ENCODE measurements around the gene BBS4. TPM values are rescaled to one million over a fixed set of nuclear protein-coding genes. Genes with fewer than 3 reads are reported as not detected.
A peak's percentile ranks its signal among the peaks of the same experiment; 100 is the strongest.

Gene BBS4
- total and polyA plus RNA-seq, 12 donors = 6.8 to 18.0 (median 12.5) TPM

DNA sequence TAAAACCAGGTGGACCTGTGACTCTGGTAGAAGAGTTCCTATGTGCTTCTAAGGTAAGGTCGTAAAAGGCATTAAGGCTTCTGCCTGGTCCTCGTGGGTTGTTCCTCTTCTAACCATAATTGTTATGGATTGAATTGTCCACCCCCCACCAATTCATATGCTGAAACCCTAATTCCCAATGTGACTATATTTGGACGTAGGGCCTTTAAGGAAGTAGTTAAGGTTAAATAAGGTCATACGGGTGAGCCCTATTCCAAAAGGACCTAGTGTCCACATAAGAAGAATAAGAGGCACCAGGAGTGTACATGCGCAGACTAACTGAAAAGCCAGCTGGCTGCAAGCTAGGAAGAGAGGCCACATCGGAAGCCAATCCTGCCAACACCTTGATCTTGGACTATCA, 95.6 kb downstream of the BBS4 start:
- Histone ChIP-seq H3K27ac (peak overlapping the region in 1 of 10 donors; percentile 99), H3K27me3 (no peaks in the 10 kb centered on the region), H3K36me3 (peaks cover 0 to 35% (median 0%) of the 10 kb centered on the region in 9 donors), H3K4me3 (peak overlapping the region in 2 of 10 donors; percentile 99 to 100), H3K9me3 (no peaks in the 10 kb centered on the region), H3K4me1 (peaks cover 0 to 43% (median 24%) of the 10 kb centered on the region in 9 donors)
- no peak for ATAC-seq
- no peak for DNase-seq
- TF ChIP-seq CTCF (IDR thresholded peaks at IDR 0.05) = no peak
- 84 to 85% methylated on average over 6 of the region's 6 CpGs for WGBS, 2 donors
- intact Hi-C loops (cut with DNase I) = loop anchor here in 7 of 10 donors (5.0 to 10.0 kb wide), 4 partner anchors 271 to 493 kb away; partner anchors contain the start of gene NEO1 (in 2 of the 7)

DNA sequence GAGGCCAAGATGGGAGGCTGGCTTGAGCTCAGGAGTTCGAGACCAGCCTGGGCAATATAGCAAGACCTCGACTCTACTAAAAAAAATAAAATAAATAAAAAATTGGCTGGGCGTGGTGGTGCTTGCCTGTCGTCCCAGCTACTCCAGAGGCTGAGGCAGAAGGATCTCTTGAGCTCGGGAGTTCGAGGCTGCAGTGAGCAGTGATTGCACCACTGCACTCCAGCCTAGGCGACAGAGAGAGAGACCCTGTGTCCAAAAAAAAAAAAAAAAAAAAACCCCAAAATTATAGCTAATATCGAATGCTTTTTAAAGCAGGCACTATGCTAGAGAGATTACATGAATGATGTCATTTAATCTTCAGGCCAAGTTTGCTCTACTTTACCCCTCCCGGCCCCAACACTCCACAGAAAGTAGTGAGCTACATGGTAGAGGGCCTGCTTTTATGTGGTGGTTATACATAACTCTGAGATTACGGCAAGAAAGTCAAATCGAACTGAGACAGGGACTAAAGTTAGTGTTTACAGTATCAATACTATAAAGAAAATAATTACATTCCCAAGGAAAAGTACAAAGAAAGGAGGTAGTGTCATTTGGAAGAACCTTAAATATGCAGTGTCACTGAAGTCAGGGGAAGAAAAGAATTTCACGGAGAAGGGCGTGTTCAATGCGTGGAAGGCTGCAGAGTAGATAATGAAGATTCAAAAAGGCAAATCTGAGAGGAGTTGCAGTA, 96.4 kb downstream of the BBS4 start:
- TF ChIP-seq CTCF (IDR thresholded peaks at IDR 0.05) = no peak
- intact Hi-C loops (cut with DNase I) = loop anchor here in 7 of 10 donors (5.0 to 10.0 kb wide), 4 partner anchors 270 to 492 kb away; partner anchors contain the start of gene NEO1 (in 2 of the 7)
- peaks cover 0 to 43% (median 24%) of the 10 kb centered on the region in 9 donors for H3K4me1 ChIP-seq

DNA sequence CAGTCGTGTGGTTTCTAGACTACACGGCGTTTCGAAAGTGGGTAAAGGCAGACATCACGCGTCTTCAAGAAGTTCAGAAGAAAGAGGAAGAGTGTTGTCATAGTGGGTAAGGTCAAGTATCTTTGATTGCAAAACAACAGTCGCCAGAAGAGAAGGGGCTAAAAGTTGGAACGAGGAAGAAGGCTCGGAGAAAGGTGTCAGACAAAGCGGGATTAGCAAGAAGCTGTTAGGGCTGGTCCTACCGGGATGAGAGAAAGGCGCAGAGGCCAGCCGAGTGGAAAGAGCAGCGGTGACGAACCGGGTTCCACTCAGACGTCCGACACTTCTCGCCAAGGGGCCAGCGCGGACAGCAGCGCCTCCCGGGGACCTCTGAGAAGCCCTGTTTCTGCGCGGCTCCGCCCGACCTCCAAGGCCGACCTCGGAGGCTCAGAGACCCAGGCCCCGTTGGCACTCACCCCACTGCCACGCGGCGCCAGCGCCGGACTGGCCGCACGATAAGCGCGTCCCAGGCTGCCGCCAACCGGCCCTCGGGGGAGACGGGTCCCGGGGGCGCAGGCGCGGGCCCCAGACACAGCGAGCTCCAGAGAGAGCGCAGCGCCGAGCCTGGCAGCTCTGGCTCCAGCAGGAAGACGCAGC, 97.1 kb downstream of the BBS4 start:
- H3K9me3 ChIP-seq = no peaks in the 10 kb centered on the region
- peak overlapping the region; percentile 77 to 99 (median 94) for H3K27ac ChIP-seq
- DNase-seq = peak in 1 of 2 donors; percentile 44
- H3K36me3 ChIP-seq = peaks cover 0 to 24% (median 0%) of the 10 kb centered on the region in 9 donors
- ATAC-seq = peak in 5 of 8 donors; percentile 12 to 37 (median 19)
- no peak for TF ChIP-seq CTCF (IDR thresholded peaks at IDR 0.05)
- no peaks in the 10 kb centered on the region for H3K27me3 ChIP-seq
- intact Hi-C loops (cut with DNase I) = loop anchor here in 7 of 10 donors (5.0 to 10.0 kb wide), 4 partner anchors 269 to 492 kb away; partner anchors contain the start of gene NEO1 (in 2 of the 7)
- H3K4me1 ChIP-seq = peaks cover 0 to 43% (median 24%) of the 10 kb centered on the region in 9 donors
- WGBS, 2 donors = 0% methylated on average over 52 of the region's 52 CpGs
- peak overlapping the region; percentile 63 to 100 (median 92) for H3K4me3 ChIP-seq

More for the DNA sequence above, 96.4 kb downstream of the BBS4 start:
- Histone ChIP-seq H3K27me3 (no peaks in the 10 kb centered on the region), H3K4me3 (peak overlapping the region; percentile 63 to 100 (median 92)), H3K36me3 (peaks cover 0 to 29% (median 0%) of the 10 kb centered on the region in 9 donors), H3K9me3 (no peaks in the 10 kb centered on the region), H3K27ac (peak overlapping the region in 8 of 10 donors; percentile 80 to 99 (median 94))
- DNase-seq (no peak), ATAC-seq (no peak)
- WGBS, 2 donors = 46 to 49% methylated on average over 14 of the region's 14 CpGs

Measured in heart right ventricle (tissue), 16 donors.